IPS-18c (cell line): Measurements from ENCODE around the gene BCL7B.
A peak's percentile ranks its signal among the peaks of the same experiment; 100 is the strongest.
"Not testable (repeated sequence)": the region's sequence is repeated elsewhere in the genome, so short reads cannot be mapped to it uniquely, and the experiment has no call there.

Experiments
- H3K4me3 ChIP-seq: 2 replicates; pipeline ENCODE4 v1.7.0; 2013; ENCODE audit warnings: low read depth, mild to moderate bottlenecking, low read length, moderate library complexity; ENCODE audit not compliant: insufficient read depth
- H3K9me3 ChIP-seq: one replicate; pipeline ENCODE4 v1.6.1; 2013; ENCODE audit warnings: mild to moderate bottlenecking, low read length, moderate library complexity; ENCODE audit not compliant: control insufficient read depth, insufficient read depth

BCL7B gene

DNA sequence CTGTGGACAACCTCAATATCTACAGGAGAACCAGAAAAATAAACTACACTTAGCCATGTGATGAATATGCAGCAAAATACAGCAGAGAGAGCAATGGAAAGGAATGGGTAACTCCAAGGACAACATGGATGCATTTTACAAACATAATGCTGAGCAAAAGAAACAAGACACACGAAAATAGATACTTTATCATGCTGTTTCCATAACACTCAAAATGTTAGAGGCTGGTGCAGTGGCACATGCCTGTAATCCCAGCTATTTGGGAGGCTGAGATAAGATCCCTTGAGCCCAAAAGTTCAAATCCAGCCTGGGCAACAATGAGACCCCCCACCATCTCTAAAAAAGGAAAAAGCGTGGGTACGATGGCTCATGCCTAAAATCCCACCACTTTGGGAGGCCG, 8.3 kb downstream of the BCL7B start:
- Histone ChIP-seq H3K9me3 (no peaks in the 10 kb centered on the region), H3K4me3 (no peak overlapping the region)

DNA sequence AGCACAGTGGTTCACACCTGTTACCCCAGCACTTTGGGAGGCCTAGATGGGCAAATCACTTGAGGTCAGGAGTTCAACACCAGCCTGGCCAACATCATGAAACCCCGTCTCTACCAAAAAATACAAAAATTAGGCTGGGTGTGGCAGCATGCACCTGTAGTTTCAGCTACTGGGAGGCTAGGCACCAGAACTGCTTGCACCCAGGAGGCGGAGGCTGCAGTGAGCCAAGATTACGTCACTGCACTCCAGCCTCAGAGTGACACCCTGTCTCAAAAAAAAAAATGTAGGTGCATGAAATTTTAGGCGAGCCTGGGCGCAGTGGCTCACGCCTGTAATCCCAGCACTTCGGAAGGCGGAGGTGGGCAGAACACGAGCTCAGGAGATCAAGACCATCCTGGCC, 9.6 kb downstream of the BCL7B start:
- Histone ChIP-seq H3K9me3 (no peaks in the 10 kb centered on the region), H3K4me3 (no peak overlapping the region)

DNA sequence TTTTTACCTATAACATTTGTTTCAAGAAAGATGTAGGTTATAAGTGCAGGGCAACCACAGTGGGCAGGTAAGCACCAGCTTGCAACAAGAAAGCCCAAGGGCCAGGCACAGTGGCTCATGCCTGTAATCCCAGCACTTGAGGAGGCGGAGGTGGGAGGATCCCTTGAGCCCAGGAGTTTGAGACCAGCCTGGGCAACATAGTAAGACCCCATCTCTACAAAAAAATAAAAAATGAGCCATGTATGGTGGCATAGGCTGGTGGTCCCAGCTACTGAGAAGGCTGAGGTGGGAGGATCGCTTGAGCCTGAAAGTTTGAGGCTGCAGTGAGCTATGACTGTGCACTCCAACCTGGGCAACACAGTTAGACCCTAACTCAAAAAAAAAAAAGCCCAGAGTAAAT, 12.8 kb downstream of the BCL7B start:
- no peak overlapping the region for H3K4me3 ChIP-seq

GRCh38 chr7:73541722-73542121, 15.8 kb downstream of the BCL7B start:
- H3K9me3 ChIP-seq: no peaks in the 10 kb centered on the region
- no peak overlapping the region for H3K4me3 ChIP-seq

More for the DNA sequence above, 12.8 kb downstream of the BCL7B start:
- H3K9me3 ChIP-seq: no peaks in the 10 kb centered on the region

DNA sequence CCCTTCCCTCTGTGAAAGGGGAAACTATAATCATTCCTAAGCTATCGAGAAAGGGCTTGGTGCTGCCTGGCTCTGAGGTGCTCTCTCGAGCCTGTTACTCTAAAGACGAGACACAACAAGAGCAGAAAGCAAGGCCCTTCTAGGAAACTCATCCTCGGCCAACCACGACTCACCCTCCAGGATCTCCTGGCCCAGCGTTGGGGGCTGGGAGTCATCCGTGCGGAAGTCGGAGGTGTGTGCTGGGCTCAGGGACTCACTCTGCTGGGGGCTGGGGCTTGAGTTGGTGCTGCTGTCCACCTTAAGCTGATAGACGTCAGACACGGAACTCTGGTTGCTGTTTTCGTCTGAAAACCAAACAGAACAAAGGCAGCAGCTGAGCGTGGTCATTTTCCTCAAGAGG, 17.8 kb downstream of the BCL7B start:
- H3K4me3 ChIP-seq: no peak overlapping the region
- no peaks in the 10 kb centered on the region for H3K9me3 ChIP-seq

DNA sequence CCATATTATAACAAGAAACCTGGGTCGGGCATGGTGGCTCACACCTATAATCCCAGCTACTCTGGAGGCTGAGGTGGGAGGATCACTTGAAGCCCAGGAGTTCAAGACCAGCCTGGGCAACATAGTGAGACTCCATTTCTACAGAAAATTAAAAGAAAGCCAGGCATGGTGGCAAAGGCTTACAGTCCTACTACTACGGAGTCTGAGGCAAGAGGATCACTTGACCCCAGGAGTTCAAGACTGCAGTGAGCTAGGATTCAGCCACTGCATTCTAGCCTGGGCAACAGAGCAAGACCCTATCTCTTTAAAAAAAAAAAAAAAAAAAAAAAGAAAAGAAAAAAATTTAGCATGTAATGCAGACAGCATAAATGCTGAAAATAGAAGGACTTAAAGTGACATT, 19.0 kb downstream of the BCL7B start:
- H3K9me3 ChIP-seq, H3K4me3 ChIP-seq: not testable (repeated sequence)

- Histone ChIP-seq H3K9me3 (no peaks in the 10 kb centered on the region), H3K4me3 (no peak overlapping the region)
These were observed 20.4 kb downstream of the BCL7B start for GRCh38 chr7:73537051-73537450.

GRCh38 chr7:73536479-73536878, 21.0 kb downstream of the BCL7B start:
- Histone ChIP-seq H3K9me3 (no peaks in the 10 kb centered on the region), H3K4me3 (no peak overlapping the region)

DNA sequence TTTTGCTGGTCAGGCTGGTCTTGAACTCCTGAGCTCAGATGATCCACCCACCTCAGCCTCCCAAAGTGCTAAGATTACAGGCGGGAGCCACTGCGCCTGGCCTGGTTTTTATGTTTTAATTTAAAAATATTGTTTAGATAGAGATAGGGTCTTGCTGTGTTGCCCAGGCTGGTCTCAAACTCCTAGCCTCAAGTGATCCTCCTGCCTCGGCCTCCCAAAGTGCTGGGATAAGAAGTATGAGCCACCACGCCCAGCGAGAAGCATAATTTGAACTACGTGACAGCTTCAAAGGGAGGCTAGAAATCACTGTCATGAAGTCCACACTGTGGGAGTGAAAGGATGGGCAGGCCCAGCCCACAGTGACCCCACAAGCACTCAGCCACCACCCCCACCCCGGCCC, 21.6 kb downstream of the BCL7B start:
- H3K9me3 ChIP-seq, H3K4me3 ChIP-seq: not testable (repeated sequence)

- H3K4me3 ChIP-seq: no peak overlapping the region
These were observed 23.7 kb downstream of the BCL7B start for GRCh38 chr7:73533742-73534141.

DNA sequence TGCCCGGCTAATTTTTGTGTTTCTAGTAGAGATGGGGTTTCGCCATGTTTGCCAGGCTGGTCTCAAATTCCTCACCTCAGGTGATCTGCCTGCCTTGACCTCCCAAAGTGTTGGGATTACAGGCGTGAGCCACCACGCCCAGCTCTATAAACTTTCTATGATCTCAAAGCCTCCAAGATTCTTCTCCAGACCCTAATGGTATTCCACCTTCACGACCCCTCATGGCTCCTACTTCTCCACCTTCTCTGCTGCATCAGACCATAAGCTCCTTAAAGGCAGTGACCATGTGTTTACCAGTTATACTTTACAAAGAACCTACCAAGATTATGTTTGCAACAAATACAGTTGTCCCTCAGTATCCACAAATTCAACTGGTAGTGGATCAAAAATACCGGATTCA, 25.3 kb downstream of the BCL7B start:
- no peak overlapping the region for H3K4me3 ChIP-seq

More at GRCh38 chr7:73533742-73534141, 23.7 kb downstream of the BCL7B start:
- H3K9me3 ChIP-seq: no peaks in the 10 kb centered on the region

GRCh38 chr7:73530800-73531199, 26.7 kb downstream of the BCL7B start:
- no peak overlapping the region for H3K4me3 ChIP-seq
- H3K9me3 ChIP-seq: no peaks in the 10 kb centered on the region

More for the DNA sequence above, 25.3 kb downstream of the BCL7B start:
- no peaks in the 10 kb centered on the region for H3K9me3 ChIP-seq

DNA sequence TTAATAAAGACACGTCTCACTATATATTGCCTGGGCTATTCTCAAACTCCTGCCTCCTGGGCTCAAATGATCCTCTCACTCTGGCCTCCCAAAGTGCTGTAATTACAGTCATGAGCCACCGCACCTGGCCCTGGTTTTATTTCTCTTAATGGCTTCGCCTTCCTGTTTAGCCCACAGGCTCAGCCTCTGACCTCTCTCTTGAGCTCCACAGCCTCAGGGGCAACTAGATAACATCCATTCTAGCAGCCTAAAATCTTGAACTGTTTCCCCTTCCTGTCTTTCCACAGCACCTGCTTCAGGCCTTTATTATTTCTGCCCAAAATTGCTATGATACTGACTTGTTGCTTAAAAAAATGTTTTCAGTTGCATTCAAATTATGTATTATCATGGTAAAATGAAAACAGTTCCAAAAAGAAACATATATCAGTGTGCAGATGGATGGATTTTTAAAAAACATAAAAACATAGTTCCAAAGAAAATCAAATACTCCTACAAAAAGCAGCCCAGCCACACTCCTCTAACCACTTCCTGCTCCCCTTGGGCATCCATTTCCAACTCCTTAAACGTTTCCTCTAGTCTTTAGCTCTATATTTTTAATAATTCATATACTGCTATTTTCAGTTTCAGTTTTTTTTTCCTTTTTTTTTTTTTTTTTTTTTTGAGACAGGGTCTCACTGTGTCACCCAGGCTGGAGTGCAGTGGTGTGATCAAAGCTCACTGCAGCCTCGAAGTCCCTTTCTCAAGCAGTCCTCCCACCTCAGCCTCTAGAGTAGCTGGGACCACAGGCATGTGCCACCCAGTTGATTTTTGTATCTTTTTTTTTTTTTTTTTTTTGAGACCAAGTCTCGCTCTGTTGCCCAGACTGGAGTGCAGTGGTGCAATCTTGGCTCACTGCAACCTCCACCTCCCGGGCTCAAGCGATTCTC, 30.3 kb downstream of the BCL7B start:
- H3K4me3 ChIP-seq: no peak overlapping the region

DNA sequence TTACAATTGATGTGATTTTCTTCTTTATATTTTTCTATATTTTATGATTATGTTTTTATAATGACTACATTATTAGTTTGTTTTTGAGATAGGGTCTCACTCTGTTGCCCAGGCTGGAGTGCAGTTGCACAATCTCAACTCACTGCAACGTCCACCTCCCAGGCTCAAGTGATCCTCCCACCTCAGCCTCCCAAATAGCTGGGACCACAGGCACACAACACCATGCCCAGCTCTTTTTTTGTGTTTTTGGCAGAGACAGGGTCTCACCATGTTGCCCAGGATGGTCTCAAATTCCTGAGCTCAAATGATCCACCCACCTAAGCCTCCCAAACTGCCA, 31.4 kb downstream of the BCL7B start:
- H3K4me3 ChIP-seq, H3K9me3 ChIP-seq: not testable (repeated sequence)

More for the DNA sequence above, 30.3 kb downstream of the BCL7B start:
- no peaks in the 10 kb centered on the region for H3K9me3 ChIP-seq

GRCh38 chr7:73522105-73522872, 35.2 kb downstream of the BCL7B start, which contains the start of gene BAZ1B:
Gene BAZ1B, minus strand, starts transcription at chr7:73522293. Its CDS starts 360 bp downstream, at chr7:73521933.
- H3K4me3 ChIP-seq: peak within 1 kb of the TSS; percentile 77

DNA sequence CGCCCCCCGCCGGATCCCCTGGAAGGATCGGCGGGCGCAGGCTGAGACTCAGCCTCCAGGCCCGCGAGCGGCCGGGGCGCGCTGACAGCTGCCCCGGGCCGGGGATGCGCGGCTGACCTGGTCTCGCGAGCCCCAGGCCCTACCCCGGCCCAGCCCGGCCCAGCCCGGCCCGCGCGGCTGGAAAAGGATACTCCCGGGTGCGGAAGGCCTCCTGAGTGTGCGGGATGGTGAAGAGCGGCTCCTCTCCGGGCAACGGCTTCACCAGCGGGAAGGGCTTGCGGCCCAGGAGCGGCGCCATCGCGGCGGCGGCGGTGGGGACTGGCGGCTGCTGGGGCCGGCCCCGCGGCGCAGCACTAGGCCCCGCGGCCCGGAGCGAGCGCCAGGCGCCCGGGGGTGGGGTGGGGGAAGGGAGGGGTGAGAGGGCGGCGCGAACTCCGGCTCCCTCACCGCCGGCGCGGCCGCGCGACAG, 35.8 kb downstream of the BCL7B start:
- Histone ChIP-seq H3K4me3 (peak overlapping the region; percentile 77), H3K9me3 (no peaks in the 10 kb centered on the region)

More at GRCh38 chr7:73522105-73522872, 35.2 kb downstream of the BCL7B start, which contains the start of gene BAZ1B:
- H3K9me3 ChIP-seq: no peaks in the 10 kb centered on the region

- Histone ChIP-seq H3K9me3 (no peaks in the 10 kb centered on the region), H3K4me3 (peak overlapping the region; percentile 77)
These were observed 36.5 kb downstream of the BCL7B start for GRCh38 chr7:73520673-73521635.
